Ascending aorta (tissue), 2 donors: ENCODE data around the gene USP13. TPM values are rescaled to one million over a fixed set of nuclear protein-coding genes. Genes with fewer than 3 reads are reported as not detected.

ENCODE experiments used
- DNase-seq, 2 donors: peaks; one replicate each; pipeline ENCODE4 v3.0.0-alpha.2; 2019; ENCODE audit warnings: low spot score in 2 of 2
- H3K27ac ChIP-seq, 2 donors: fragments of 200-600 bp; sonication (generic); one replicate each; pipeline ENCODE4 v1.5.1; 2016 to 2017; ENCODE audit warnings: mild to moderate bottlenecking in 1 of 2
- H3K27me3 ChIP-seq: fragments of 200-600 bp; sonication (generic); one replicate; pipeline ENCODE4 v1.5.1; 2017
- H3K36me3 ChIP-seq, 2 donors: fragments of 200-600 bp; sonication (generic); one replicate each; pipeline ENCODE4 v1.5.1; 2016
- H3K4me1 ChIP-seq, 2 donors: fragments of 200-600 bp; sonication (generic); one replicate each; pipeline ENCODE4 v1.5.1; 2016 to 2017; ENCODE audit warnings: mild to moderate bottlenecking in 1 of 2
- H3K4me3 ChIP-seq, 2 donors: fragments of 200-600 bp; sonication (generic); one replicate each; pipeline ENCODE4 v1.5.1; 2016 to 2017; ENCODE audit warnings: mild to moderate bottlenecking in 1 of 2
- H3K9me3 ChIP-seq, 2 donors: fragments of 200-600 bp; sonication (generic); one replicate each; pipeline ENCODE4 v1.5.1; 2016
- CTCF ChIP-seq, 3 experiments: fragments of 200-600 bp in 2 of 3; fragments of 450-650 bp in 1 of 3; sonication (generic) in 2 of 3; IDR thresholded peaks; one replicate each; pipeline ENCODE4 v1.5.1; 2016 to 2019; ENCODE audit warnings: antibody characterized with exemption in 3 of 3, mild to moderate bottlenecking in 1 of 3, moderate library complexity in 1 of 3
- intact Hi-C: fragments of 100-400 bp; cut with DNase I; formaldehyde crosslinking; loops from one replicate; pipeline ENCODE4 v1.15.1; 2023
- total RNA-seq: library from RNA; depleted of rRNA; stranded (reverse); fragments of >200 nt; gene quantifications from one replicate; pipeline ENCODE4 v1.1.0, GENCODE V29; 2016

USP13 gene
- total RNA-seq, 1 donor from 2014 or later: 3.1 TPM

- H3K27me3 ChIP-seq: no peaks in the 10 kb centered on the region
- H3K4me1 ChIP-seq: no peaks in the 10 kb centered on the region
- no peak overlapping the region for H3K4me3 ChIP-seq
- no peaks in the 10 kb centered on the region for H3K9me3 ChIP-seq
- TF ChIP-seq CTCF (IDR thresholded peaks at IDR 0.05): no peak
- DNase-seq: no peak
- intact Hi-C loops: no loop called here
- no peak overlapping the region for H3K27ac ChIP-seq
- H3K36me3 ChIP-seq: peaks cover 6 to 20% of the 10 kb centered on the region in 2 donors
Observed at GRCh38 chr3:179726075-179726699, 73.3 kb downstream of the USP13 start.

- no peak for TF ChIP-seq CTCF (IDR thresholded peaks at IDR 0.05)
- Histone ChIP-seq H3K27me3 (no peaks in the 10 kb centered on the region), H3K9me3 (no peaks in the 10 kb centered on the region), H3K4me1 (no peaks in the 10 kb centered on the region), H3K27ac (no peak overlapping the region), H3K36me3 (peaks cover 8 to 17% of the 10 kb centered on the region in 2 donors), H3K4me3 (no peak overlapping the region)
- intact Hi-C loops: no loop called here
- DNase-seq: no peak
Observed at GRCh38 chr3:179729086-179729485, 76.2 kb downstream of the USP13 start.

GRCh38 chr3:179729981-179730380 lies 77.1 kb downstream of the USP13 start:
- Histone ChIP-seq H3K4me1 (no peaks in the 10 kb centered on the region), H3K27ac (no peak overlapping the region), H3K27me3 (no peaks in the 10 kb centered on the region), H3K36me3 (peaks cover 8 to 17% of the 10 kb centered on the region in 2 donors), H3K4me3 (no peak overlapping the region), H3K9me3 (no peaks in the 10 kb centered on the region)
- no peak for TF ChIP-seq CTCF (IDR thresholded peaks at IDR 0.05)
- DNase-seq: no peak
- intact Hi-C loops: no loop called here

- peaks cover 8 to 17% of the 10 kb centered on the region in 2 donors for H3K36me3 ChIP-seq
- H3K27me3 ChIP-seq: no peaks in the 10 kb centered on the region
- H3K4me1 ChIP-seq: no peaks in the 10 kb centered on the region
- H3K9me3 ChIP-seq: no peaks in the 10 kb centered on the region
- no peak for DNase-seq
- H3K4me3 ChIP-seq: no peak overlapping the region
- H3K27ac ChIP-seq: no peak overlapping the region
- intact Hi-C loops: no loop called here
- TF ChIP-seq CTCF (IDR thresholded peaks at IDR 0.05): no peak
Observed at GRCh38 chr3:179730506-179730905, 77.7 kb downstream of the USP13 start.

- Histone ChIP-seq H3K9me3 (no peaks in the 10 kb centered on the region), H3K4me1 (no peaks in the 10 kb centered on the region), H3K4me3 (no peak overlapping the region), H3K27me3 (no peaks in the 10 kb centered on the region), H3K36me3 (peaks cover 8 to 17% of the 10 kb centered on the region in 2 donors), H3K27ac (no peak overlapping the region)
- TF ChIP-seq CTCF (IDR thresholded peaks at IDR 0.05): no peak
- no peak for DNase-seq
- intact Hi-C loops: no loop called here
Observed at GRCh38 chr3:179731544-179731943, 78.7 kb downstream of the USP13 start.
